LNCAP (cell line): ENCODE results near the gene HHLA2.

ENCODE experiments used
- CTCF ChIP-seq: fragments of 450-650 bp; IDR thresholded peaks from 2 replicates; pipeline ENCODE4 v1.5.1; 2017; ENCODE audit warnings: mild to moderate bottlenecking

Gene HHLA2

GRCh38 chr3:108354562-108354961 lies 58.2 kb downstream of the HHLA2 start:
- no peak for TF ChIP-seq CTCF

DNA sequence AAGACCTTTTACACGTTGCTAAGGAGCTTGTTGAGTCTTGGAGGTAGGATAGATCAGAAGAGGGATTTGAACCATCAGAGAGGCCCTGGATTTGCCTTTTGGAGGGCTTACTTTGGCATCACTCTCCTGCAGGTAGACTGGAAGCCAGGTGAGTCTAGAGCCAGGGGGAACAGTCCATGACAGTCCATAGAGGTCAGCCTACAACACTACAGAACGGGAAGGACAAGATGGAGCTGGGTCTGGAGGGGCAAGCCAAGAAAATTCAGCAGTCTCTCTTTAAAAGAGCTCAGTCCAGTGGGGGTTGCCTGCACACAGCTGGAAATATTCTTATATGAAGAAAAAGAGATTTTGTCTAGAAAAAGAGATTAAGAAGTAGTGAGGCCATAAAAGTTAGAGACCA lies 60.7 kb downstream of the HHLA2 start:
- TF ChIP-seq CTCF: no peak

- TF ChIP-seq CTCF: no peak
Observed at GRCh38 chr3:108359011-108359410, 62.7 kb downstream of the HHLA2 start.

DNA sequence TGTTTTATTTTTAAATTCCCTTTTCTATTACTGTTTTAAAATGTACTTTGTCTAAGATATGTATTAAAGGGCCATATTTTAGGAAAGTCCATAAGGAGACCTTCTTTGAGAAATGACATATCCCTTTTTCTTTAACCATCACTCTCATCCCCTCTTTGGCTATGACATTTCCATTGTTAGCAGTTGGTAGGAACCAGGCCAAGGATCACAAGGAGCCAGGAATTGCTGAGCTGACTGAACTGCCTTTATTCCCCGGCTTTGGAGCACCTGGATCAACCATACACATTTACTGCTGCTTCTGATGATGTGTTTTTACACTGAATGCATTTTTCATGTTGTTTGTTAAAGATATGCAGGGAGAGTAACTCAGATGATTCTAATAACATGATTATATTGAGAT lies 79.7 kb downstream of the HHLA2 start:
- TF ChIP-seq CTCF: no peak

DNA sequence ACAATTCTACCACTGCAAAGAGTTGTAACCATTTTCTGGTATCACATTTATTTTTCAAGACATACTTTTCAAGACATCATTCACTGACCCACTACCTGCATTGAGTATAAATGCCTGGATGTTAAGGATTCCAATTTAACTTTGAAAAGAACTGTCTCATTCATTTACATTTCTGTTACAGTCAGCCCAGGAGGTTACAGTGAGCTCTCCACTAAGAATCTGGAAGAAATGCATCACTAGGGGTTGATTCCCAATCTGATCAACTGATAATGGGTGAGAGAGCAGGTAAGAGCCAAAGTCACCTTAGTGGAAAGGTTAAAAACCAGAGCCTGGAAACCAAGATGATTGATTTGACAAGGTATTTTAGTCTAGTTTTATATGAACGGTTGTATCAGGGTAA lies 81.0 kb downstream of the HHLA2 start:
- no peak for TF ChIP-seq CTCF

GRCh38 chr3:108378153-108378951 lies 82.0 kb downstream of the HHLA2 start:
- TF ChIP-seq CTCF: no peak

- TF ChIP-seq CTCF: no peak
Observed at GRCh38 chr3:108380128-108380795, 83.9 kb downstream of the HHLA2 start.
